Measurements from ENCODE around the gene CNTNAP4.

DNA sequence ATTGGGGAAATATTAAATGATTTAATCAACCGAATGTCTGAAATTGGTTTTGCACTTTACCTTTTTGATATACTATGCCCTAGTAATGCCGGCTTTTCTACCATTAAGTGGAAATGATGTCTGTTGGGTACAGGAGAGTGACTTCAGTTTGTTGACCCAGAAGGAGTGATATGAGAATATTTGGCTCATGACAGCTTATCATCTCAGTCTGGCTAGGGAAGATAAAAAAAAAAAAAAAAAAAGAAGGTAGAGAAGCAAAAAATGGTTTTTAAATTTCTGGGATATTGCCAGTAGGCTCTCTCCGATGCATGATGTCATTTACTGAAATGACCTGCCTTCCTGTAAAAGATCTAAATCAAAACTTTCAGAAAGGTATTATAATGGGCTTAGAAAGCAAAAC lies 69.0 kb downstream of the CNTNAP4 start:
- TF ChIP-seq, protein P1, sequence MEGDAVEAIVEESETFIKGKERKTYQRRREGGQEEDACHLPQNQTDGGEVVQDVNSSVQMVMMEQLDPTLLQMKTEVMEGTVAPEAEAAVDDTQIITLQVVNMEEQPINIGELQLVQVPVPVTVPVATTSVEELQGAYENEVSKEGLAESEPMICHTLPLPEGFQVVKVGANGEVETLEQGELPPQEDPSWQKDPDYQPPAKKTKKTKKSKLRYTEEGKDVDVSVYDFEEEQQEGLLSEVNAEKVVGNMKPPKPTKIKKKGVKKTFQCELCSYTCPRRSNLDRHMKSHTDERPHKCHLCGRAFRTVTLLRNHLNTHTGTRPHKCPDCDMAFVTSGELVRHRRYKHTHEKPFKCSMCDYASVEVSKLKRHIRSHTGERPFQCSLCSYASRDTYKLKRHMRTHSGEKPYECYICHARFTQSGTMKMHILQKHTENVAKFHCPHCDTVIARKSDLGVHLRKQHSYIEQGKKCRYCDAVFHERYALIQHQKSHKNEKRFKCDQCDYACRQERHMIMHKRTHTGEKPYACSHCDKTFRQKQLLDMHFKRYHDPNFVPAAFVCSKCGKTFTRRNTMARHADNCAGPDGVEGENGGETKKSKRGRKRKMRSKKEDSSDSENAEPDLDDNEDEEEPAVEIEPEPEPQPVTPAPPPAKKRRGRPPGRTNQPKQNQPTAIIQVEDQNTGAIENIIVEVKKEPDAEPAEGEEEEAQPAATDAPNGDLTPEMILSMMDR (IDR thresholded peaks at IDR 0.05) = no peak
- no peak for TF ChIP-seq POLR2A (IDR thresholded peaks at IDR 0.05)

All from prostate gland (tissue), 2 donors.